ENCODE data around the gene PDIA3.
A peak's percentile ranks its signal among the peaks of the same experiment; 100 is the strongest.
"Not testable (repeated sequence)": the region's sequence is repeated elsewhere in the genome, so short reads cannot be mapped to it uniquely, and the experiment has no call there.

Gene PDIA3

GRCh38 chr15:43746245-43746902 lies at the start of gene PDIA3:
TSS of gene PDIA3 (plus strand) at chr15:43746438. CDS start at chr15:43746540, 102 bp downstream.
- not testable (repeated sequence) for DNase-seq (ENCODE audit: low read depth)

GRCh38 chr15:43702174-43702573 lies 44.1 kb upstream of the PDIA3 start:
- no peak for DNase-seq (ENCODE audit: low read depth)

DNA sequence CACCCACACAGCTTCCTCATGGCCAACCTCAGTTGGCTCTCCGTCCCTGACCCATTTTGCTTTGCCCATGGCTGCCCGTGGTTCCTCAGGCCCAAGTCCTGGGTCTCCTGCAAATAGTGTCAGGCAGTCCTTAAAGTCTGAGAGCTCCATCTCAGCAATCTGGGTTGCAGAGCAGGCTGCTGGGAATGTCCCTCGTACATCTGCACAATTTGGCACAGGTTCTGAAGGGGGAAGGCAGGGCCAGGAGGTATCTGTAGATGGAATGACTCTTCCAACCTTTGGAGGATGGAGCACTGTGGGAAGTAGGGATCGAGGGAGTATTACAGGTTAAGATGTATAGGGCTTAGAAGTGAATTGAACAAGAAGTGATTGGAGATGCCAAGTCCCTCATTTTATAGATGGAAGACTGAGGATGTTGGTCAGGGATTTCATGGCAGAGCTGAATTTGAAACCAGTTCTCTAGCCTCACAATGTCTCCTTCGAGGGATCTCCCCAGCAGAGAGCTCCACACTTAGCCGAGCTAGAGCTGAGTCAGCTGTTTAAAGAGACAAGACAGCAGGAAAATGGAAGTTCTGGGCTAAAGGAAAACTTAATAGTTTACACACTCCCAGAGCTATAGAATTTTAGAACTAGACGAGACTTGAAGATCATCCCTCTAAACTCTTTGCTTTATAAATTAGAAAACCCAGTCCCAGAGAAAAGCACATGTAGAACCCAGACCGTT lies 43.4 kb upstream of the PDIA3 start:
- DNase-seq (ENCODE audit: low read depth), result no peak

DNA sequence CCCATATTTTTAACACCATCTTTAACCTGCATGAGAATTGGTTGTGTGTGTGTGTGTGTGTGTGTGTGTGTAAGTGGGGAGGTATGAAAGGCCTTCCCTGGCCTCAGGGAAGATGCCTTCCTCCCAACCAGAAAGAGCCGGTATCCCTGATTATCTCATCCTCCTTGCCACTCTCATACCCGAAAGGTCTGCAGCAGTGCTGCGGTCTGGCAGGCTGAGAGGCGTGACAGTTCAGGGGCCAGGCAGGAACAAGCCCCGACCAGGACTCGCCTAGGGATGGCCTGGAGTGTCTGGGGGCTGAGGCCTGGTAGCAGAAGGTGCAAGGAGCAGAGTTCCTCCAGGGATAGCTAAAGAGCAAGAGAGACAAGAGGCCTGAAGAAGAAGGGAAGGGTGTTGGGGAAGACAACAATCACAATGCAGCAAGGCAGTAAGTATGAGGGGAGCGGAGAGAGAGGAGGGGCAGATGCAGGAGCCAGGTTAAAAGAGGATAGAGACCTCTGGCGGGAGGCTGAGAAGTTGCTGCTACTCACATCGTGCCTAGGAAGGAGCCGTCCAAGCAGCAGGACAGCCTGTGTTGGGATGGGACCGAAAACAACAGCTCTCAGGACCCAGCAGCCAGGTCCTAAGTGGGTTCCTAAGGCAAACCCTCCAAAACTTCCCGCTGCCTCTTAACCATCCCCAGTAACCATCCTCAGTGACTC lies 35.7 kb upstream of the PDIA3 start:
- DNase-seq (ENCODE audit: low read depth), result not testable (repeated sequence)

- DNase-seq (ENCODE audit: low read depth), result no peak
Observed at GRCh38 chr15:43723151-43723550, 23.1 kb upstream of the PDIA3 start.

DNA sequence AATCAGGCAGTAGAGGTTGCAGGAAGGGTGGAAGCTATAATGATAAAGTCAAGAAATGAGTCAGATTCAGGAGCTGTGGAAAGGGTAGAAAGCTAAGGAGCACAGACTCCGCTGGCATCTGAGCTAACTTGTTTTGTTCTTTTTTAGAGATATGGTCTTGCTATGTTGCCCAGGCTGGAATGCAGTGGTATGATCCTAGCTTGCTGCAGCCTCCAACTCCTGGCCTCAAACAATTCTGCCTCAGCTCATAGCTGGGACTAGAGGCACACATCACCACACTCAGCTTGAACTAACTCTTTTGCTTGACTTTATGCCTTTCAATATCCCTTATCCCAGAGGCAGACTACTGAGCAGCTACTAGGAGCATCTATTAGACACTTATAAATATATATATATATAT lies 19.9 kb upstream of the PDIA3 start:
- DNase-seq (ENCODE audit: low read depth), result not testable (repeated sequence)

DNA sequence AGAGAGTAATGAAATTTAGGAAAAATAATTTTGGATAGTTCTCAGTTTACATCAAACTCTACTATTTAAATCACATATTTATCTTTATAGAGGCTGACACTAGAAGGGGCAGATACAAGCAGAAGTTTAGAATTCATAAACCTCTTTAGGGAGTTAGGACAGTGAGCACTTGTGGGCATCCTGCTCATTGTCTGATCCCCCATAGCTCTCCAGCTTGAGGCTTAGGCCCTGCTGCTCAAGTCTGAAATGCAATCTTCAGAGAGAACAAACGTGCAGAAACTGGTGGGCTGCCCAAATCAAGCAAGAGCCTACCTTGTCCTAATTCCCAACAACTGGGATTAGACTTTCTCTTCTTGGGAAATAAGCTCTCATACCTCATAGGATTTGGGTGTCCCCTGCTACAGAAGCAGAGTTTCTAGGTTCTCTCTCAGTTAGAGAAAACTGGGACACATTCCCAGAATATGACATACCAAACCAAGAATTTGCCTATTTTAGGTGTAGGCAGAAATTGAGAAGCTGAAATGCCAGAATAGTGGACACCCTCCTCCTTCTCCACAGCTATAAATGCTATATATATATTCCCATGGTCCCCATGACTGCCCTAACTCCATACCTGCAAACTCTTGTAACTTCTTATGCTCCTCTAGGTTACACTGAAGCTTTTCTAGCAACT lies 18.0 kb upstream of the PDIA3 start:
- DNase-seq (ENCODE audit: low read depth), result peak; percentile 37

- no peak for DNase-seq (ENCODE audit: low read depth)
Observed at GRCh38 chr15:43735416-43735815, 10.8 kb upstream of the PDIA3 start.

DNA sequence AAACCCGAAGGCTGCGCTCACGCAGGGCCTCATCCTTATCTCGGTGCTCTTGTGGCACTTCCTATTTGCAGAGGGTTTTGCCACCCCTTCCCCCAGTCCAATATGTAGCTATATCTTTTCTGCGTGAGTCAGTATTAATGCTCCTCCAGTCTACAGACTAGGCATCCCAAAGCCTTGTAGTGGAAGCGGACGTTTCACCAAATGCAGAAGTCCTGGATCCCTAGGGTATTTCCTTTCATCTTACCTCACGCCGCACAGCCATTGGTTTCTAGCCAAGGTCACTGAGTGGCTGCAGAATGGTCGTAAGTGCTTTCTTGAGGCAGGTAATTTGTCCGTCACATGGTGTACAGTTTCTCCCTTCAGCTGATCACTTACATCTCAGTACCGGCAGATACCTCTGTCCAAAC lies 668 bp downstream of the PDIA3 start:
- not testable (repeated sequence) for DNase-seq (ENCODE audit: low read depth)

- DNase-seq (ENCODE audit: low read depth), result no peak
Observed at GRCh38 chr15:43748376-43748775, 2.1 kb downstream of the PDIA3 start.

DNA sequence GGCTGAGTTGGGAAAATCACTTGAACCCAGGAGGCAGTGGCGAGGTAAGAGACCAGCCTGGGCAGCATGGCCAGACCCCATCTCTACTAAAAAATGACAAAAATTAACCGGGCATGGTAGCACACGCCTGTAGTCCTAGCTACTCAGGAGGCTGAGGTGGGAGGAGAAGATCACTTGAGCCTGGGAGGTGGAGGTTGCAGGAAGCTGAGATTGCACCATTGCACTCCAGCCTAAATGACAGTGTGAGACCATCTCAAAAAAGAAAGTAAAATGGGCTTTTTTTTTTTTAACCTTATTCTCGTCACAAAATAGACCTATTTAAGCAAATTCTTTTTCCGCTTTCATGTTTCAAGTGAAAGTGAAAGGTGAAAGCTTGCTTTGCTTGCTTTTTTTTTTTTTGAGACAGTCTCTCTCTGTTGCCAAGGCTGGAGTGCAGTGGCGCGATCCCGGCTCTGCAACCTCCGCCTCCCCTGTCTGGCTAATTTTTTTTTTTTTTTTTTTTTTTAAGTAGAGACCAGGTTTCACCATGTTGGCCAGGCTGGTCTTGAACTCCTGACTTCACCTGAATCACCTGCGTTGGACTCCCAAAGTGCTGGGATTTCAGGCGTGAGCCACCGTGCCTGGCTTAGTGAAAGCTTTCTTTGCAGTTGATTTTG lies 3.6 kb downstream of the PDIA3 start:
- DNase-seq (ENCODE audit: low read depth), result no peak

DNA sequence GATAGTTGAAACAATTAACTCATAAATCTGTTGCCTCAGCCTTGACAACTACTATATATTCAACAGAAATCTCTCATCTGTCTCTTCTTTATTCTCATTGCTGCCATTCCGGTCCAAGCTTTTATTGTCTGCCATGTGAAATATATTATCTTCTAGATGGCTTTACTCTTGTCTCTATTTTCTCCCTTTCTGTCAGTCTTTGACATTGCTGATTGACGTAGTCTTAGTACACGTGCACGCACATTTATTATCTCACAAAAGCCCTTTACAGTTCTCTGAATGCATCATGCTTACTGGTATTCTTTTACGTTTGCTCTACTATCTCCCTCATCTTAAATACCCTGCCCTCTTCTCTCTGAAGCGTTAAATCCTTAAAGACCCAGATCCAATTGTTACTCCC lies 5.6 kb downstream of the PDIA3 start:
- DNase-seq (ENCODE audit: low read depth), result no peak

GRCh38 chr15:43762824-43763223 lies 16.6 kb downstream of the PDIA3 start:
- no peak for DNase-seq (ENCODE audit: low read depth)

- no peak for DNase-seq (ENCODE audit: low read depth)
Observed at GRCh38 chr15:43763819-43764446, 17.7 kb downstream of the PDIA3 start.

- DNase-seq (ENCODE audit: low read depth), result no peak
Observed at GRCh38 chr15:43769584-43770228, 23.5 kb downstream of the PDIA3 start.

DNA sequence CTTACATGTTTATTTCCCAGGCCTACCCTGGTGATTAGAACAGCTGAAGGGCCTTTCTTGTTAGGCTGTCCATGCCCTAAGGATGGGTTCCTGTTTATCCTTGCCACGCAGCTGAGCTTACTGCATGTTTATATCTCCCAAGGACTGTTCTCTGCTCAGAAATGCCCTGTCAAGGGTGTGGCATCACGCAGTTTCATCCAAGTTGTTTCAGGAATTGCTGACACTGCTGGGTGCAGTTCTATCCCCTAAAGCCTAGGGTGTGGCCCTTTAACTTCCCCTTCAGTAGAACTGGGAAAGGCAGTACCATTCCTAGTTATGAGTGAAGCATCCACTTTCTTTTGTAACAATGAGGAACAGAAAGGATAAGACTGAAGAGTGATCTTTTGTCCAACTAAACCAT lies 25.6 kb downstream of the PDIA3 start:
- no peak for DNase-seq (ENCODE audit: low read depth)

DNA sequence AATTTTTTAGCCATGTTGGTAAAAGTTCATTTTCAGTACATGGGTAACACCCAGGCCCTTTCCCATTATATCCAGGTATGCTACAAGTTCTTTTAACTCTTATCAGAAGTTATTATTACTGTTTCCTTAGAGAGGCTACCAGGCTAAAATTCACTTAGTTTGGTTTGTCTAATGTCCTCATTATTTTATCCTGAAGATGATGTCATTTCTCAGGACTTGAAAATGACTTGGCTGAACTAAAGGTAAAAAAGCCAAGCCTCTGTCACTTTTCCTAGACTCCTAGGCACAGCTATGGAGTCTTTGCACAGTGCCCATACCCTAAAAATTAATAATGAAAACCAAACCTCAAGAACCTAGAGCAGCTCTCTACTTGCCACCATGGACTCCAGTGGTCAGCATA lies 26.4 kb downstream of the PDIA3 start:
- no peak for DNase-seq (ENCODE audit: low read depth)

GRCh38 chr15:43774062-43774461 lies 27.8 kb downstream of the PDIA3 start:
- no peak for DNase-seq (ENCODE audit: low read depth)

- no peak for DNase-seq (ENCODE audit: low read depth)
Observed at GRCh38 chr15:43775411-43775965, 29.2 kb downstream of the PDIA3 start.

- no peak for DNase-seq (ENCODE audit: low read depth)
Observed at GRCh38 chr15:43776101-43776717, 30.0 kb downstream of the PDIA3 start.
